ENCODE results near the gene PPP6R3. TPM values are rescaled to one million over a fixed set of nuclear protein-coding genes. Genes with fewer than 3 reads are reported as not detected.

Gene PPP6R3
- total and polyA plus RNA-seq, 10 of the 15 experiments (the other 5 are each of a cell fraction or from before 2014, with no cell fraction given): 12.4 to 123 (median 74.1) TPM

DNA sequence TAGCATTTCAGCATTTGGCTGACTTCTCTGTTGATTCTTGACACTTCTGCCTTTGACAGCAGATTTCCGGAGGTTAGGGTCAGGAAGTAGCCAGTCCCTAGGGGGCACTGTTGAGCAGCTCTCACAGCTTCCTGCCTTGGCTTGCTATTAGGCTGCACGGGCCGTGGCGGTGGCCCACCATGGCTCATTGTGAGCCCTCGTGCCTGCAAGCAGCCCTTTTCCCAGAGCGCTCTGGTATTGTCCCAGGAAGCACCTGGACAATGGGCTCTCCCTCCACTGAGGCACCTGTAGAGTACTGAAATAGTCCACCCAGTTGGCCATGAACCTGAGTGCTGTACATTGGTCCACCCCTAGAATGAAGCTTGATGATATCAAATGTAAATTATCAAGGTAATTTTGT lies 123.5 kb downstream of the PPP6R3 start:
- Histone ChIP-seq H2AFZ (ENCODE audit: control insufficient read depth, low read depth, low read length) (no peak overlapping the region), H3K4me2 (ENCODE audit: control insufficient read depth, insufficient read depth) (no peak overlapping the region), H3K9ac (ENCODE audit: control insufficient read depth, insufficient read depth, low read length) (no peak overlapping the region), H4K20me1 (ENCODE audit: control insufficient read depth, insufficient read depth) (no peaks in the 10 kb centered on the region), H3K27ac (ENCODE audit: control insufficient read depth, insufficient read depth) (no peak overlapping the region), H3K4me1 (ENCODE audit: control insufficient read depth, insufficient read depth, low read length) (no peaks in the 10 kb centered on the region), H3K36me3 (ENCODE audit: control insufficient read depth in 2 of 2, insufficient read depth in 2 of 2, low read length in 1 of 2) (peaks cover 21 to 27% of the 10 kb centered on the region in 2 experiments), H3K9me3 (replicated peaks; ENCODE audit: control insufficient read depth, insufficient read depth, low read length) (no peaks in the 10 kb centered on the region), H3K27me3 (replicated peaks in 1 of 2; ENCODE audit: control insufficient read depth in 2 of 2, insufficient read depth in 2 of 2, low read length in 1 of 2) (no peaks in the 10 kb centered on the region), H3K4me3 (no peak overlapping the region), H3K79me2 (ENCODE audit: control insufficient read depth, insufficient read depth, low read length) (no peaks in the 10 kb centered on the region)
- DNase-seq (ENCODE audit: low read depth, low spot score): no peak
- CTCF ChIA-PET: interaction anchor here (0.6 to 2.5 kb wide), 21 partner anchors 9 to 1086 kb away, joined by 3 to 13 read pairs (median 4); no protein-coding TSS in a partner anchor
- no TSS peak for BruUV-seq (replicated peaks)
- TF ChIP-seq NBN (IDR thresholded peaks at IDR 0.05) (no peak), ASH2L (IDR thresholded peaks at IDR 0.05; ENCODE audit: borderline replicate concordance, low read depth) (no peak), ETV6 (conservative IDR thresholded peaks at IDR 0.05 in 1 of 2, IDR thresholded peaks at IDR 0.05 in 1 of 2; ENCODE audit: borderline replicate concordance in 1 of 2, low read depth in 1 of 2) (no peak), NR2C2 (IDR thresholded peaks at IDR 0.05; ENCODE audit: borderline replicate concordance, control insufficient read depth, insufficient read length, low read depth) (no peak), SPI1 (IDR thresholded peaks at IDR 0.05; ENCODE audit: borderline replicate concordance, insufficient read depth, low read depth, low read length) (peak; percentile 18; the same call in 1 of the 2 replicates), SMC3 (IDR thresholded peaks at IDR 0.05; ENCODE audit: borderline replicate concordance, low read length) (peak; percentile 18; the same call in 1 of the 2 replicates), RAD21 (IDR thresholded peaks at IDR 0.05; ENCODE audit: insufficient read depth, low read depth, low read length) (peak; percentile 34; the same call in 1 of the 2 replicates), GABPA (IDR thresholded peaks at IDR 0.05; ENCODE audit: low read depth) (no peak), RELA (IDR thresholded peaks at IDR 0.05; ENCODE audit: borderline replicate concordance, partially characterized antibody) (no peak), ZNF274 (IDR thresholded peaks at IDR 0.05; ENCODE audit: insufficient read depth, insufficient read length) (no peak), CEBPB (IDR thresholded peaks at IDR 0.05; ENCODE audit: borderline replicate concordance in 1 of 2, low read depth in 2 of 2, low read length in 2 of 2) (no peak), EP300 (IDR thresholded peaks at IDR 0.05; ENCODE audit: borderline replicate concordance in 1 of 2, control insufficient read depth in 1 of 2, low read depth in 2 of 2, low read length in 2 of 2) (no peak), KAT2A (conservative IDR thresholded peaks at IDR 0.05; ENCODE audit: control insufficient read depth, low read depth, low read length) (no peak), ZNF384 (IDR thresholded peaks at IDR 0.05; ENCODE audit: borderline replicate concordance, low read depth, low read length) (no peak)
- TF ChIP-seq, protein P1, sequence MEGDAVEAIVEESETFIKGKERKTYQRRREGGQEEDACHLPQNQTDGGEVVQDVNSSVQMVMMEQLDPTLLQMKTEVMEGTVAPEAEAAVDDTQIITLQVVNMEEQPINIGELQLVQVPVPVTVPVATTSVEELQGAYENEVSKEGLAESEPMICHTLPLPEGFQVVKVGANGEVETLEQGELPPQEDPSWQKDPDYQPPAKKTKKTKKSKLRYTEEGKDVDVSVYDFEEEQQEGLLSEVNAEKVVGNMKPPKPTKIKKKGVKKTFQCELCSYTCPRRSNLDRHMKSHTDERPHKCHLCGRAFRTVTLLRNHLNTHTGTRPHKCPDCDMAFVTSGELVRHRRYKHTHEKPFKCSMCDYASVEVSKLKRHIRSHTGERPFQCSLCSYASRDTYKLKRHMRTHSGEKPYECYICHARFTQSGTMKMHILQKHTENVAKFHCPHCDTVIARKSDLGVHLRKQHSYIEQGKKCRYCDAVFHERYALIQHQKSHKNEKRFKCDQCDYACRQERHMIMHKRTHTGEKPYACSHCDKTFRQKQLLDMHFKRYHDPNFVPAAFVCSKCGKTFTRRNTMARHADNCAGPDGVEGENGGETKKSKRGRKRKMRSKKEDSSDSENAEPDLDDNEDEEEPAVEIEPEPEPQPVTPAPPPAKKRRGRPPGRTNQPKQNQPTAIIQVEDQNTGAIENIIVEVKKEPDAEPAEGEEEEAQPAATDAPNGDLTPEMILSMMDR (IDR thresholded peaks at IDR 0.05 in 2 of 3, conservative IDR thresholded peaks at IDR 0.05 in 1 of 3; ENCODE audit: control insufficient read depth in 2 of 3, extremely low read depth in 1 of 3, insufficient read depth in 1 of 3, low read depth in 3 of 3, low read length in 3 of 3): peak; percentile 49 to 77 (median 75)
- TF ChIP-seq, protein P2, sequence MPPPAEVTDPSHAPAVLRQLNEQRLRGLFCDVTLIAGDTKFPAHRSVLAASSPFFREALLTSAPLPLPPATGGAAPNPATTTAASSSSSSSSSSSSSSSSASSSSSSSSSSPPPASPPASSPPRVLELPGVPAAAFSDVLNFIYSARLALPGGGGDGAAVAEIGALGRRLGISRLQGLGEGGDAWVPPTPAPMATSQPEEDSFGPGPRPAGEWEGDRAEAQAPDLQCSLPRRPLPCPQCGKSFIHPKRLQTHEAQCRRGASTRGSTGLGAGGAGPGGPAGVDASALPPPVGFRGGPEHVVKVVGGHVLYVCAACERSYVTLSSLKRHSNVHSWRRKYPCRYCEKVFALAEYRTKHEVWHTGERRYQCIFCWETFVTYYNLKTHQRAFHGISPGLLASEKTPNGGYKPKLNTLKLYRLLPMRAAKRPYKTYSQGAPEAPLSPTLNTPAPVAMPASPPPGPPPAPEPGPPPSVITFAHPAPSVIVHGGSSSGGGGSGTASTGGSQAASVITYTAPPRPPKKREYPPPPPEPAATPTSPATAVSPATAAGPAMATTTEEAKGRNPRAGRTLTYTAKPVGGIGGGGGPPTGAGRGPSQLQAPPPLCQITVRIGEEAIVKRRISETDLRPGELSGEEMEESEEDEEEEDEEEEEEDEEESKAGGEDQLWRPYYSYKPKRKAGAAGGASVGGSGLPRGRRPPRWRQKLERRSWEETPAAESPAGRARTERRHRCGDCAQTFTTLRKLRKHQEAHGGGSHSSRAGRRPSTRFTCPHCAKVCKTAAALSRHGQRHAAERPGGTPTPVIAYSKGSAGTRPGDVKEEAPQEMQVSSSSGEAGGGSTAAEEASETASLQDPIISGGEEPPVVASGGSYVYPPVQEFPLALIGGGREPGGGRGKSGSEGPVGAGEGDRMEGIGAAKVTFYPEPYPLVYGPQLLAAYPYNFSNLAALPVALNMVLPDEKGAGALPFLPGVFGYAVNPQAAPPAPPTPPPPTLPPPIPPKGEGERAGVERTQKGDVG (CRISPR knock-in tag; IDR thresholded peaks at IDR 0.05): no peak
- peak; percentile 95 for ATAC-seq
- in situ Hi-C loops (cut with MboI): no loop called here
- WGBS (ENCODE audit: insufficient coverage, insufficient replicate concordance, low lambda C conversion rate, missing lambda C conversion rate): 53% methylated on average over 6 of the region's 6 CpGs
- POLR2A ChIA-PET: no interaction called here
- intact Hi-C loops (cut with micrococcal nuclease; ENCODE audit: unreplicated experiment): loop anchor here (5.0 kb wide), 1 partner anchor 258 kb away; the partner anchor contains the start of gene CPT1A
- SMC1A ChIA-PET (ENCODE audit: uncharacterized antibody, unreplicated experiment): interaction anchor here (0.9 to 2.1 kb wide), 4 partner anchors 9 to 259 kb away, joined by 3 to 7 read pairs (median 4); no protein-coding TSS in a partner anchor
- FAIRE-seq: no peak
- RAD21 ChIA-PET (ENCODE audit: unreplicated experiment): no interaction called here
